ENCODE results near the gene MTRFR. TPM values are rescaled to one million over a fixed set of nuclear protein-coding genes. Genes with fewer than 3 reads are reported as not detected.

Gene MTRFR
- polyA plus RNA-seq, 1 experiment, result 12.7 TPM

- CTCF ChIA-PET, result interaction anchor here (0.6 kb wide), 1 partner anchor 8 kb away, joined by 3 read pairs; no protein-coding TSS in a partner anchor
- no peaks in the 10 kb centered on the region for H3K36me3 ChIP-seq (ENCODE audit: control insufficient read depth, insufficient read depth, low read length)
- POLR2A ChIA-PET, result interaction anchor here (0.6 kb wide), 1 partner anchor 26 kb away, joined by 3 read pairs; no protein-coding TSS in a partner anchor
- DNase-seq (ENCODE audit: low read depth), result no peak
- TF ChIP-seq CTCF (IDR thresholded peaks at IDR 0.05; ENCODE audit: insufficient read depth, low read depth, low read length), result no peak
- no peak overlapping the region for H3K4me3 ChIP-seq (ENCODE audit: low read depth, low read length)
- no peaks in the 10 kb centered on the region for H3K27me3 ChIP-seq (ENCODE audit: control insufficient read depth, insufficient read depth, low read length)
Observed at GRCh38 chr12:123282111-123282510, 48.9 kb downstream of the MTRFR start.

- no peaks in the 10 kb centered on the region for H3K36me3 ChIP-seq (ENCODE audit: control insufficient read depth, insufficient read depth, low read length)
- H3K4me3 ChIP-seq (ENCODE audit: low read depth, low read length), result no peak overlapping the region
- ChIA-PET CTCF (interaction anchor here (0.6 kb wide), 1 partner anchor 65 kb away, joined by 3 read pairs; no protein-coding TSS in a partner anchor), POLR2A (no interaction called here)
- no peak for DNase-seq (ENCODE audit: low read depth)
- H3K27me3 ChIP-seq (ENCODE audit: control insufficient read depth, insufficient read depth, low read length), result no peaks in the 10 kb centered on the region
- TF ChIP-seq CTCF (IDR thresholded peaks at IDR 0.05; ENCODE audit: insufficient read depth, low read depth, low read length), result no peak
Observed at GRCh38 chr12:123283461-123283860, 50.2 kb downstream of the MTRFR start.

- CTCF ChIA-PET, result no interaction called here
- Histone ChIP-seq H3K27me3 (ENCODE audit: control insufficient read depth, insufficient read depth, low read length) (no peaks in the 10 kb centered on the region), H3K36me3 (ENCODE audit: control insufficient read depth, insufficient read depth, low read length) (peaks cover under 1% of the 10 kb centered on the region; the same call in 1 of the 2 replicates), H3K4me3 (ENCODE audit: low read depth, low read length) (no peak overlapping the region)
- DNase-seq (ENCODE audit: low read depth), result no peak
- no peak for TF ChIP-seq CTCF (IDR thresholded peaks at IDR 0.05; ENCODE audit: insufficient read depth, low read depth, low read length)
- POLR2A ChIA-PET, result no interaction called here
Observed at GRCh38 chr12:123284669-123285068, 51.4 kb downstream of the MTRFR start.

GRCh38 chr12:123286652-123287373 lies 53.6 kb downstream of the MTRFR start:
- Histone ChIP-seq H3K27me3 (ENCODE audit: control insufficient read depth, insufficient read depth, low read length) (no peaks in the 10 kb centered on the region), H3K4me3 (ENCODE audit: low read depth, low read length) (no peak overlapping the region), H3K36me3 (ENCODE audit: control insufficient read depth, insufficient read depth, low read length) (peaks cover 4% of the 10 kb centered on the region; the same call in 1 of the 2 replicates)
- ChIA-PET POLR2A (no interaction called here), CTCF (interaction anchor here (0.5 to 1.2 kb wide), 2 partner anchors 25 to 103 kb away, joined by 3 read pairs; no protein-coding TSS in a partner anchor)
- no peak for DNase-seq (ENCODE audit: low read depth)
- no peak for TF ChIP-seq CTCF (IDR thresholded peaks at IDR 0.05; ENCODE audit: insufficient read depth, low read depth, low read length)

- TF ChIP-seq CTCF (IDR thresholded peaks at IDR 0.05; ENCODE audit: insufficient read depth, low read depth, low read length), result no peak
Observed at GRCh38 chr12:123288751-123289346, 55.6 kb downstream of the MTRFR start.

More at GRCh38 chr12:123288751-123289346, 55.6 kb downstream of the MTRFR start:
- Histone ChIP-seq H3K27me3 (ENCODE audit: control insufficient read depth, insufficient read depth, low read length) (no peaks in the 10 kb centered on the region), H3K36me3 (ENCODE audit: control insufficient read depth, insufficient read depth, low read length) (peaks cover 11% of the 10 kb centered on the region), H3K4me3 (ENCODE audit: low read depth, low read length) (no peak overlapping the region)
- ChIA-PET CTCF (no interaction called here), POLR2A (no interaction called here)
- DNase-seq (ENCODE audit: low read depth), result no peak
